ENCODE measurements around the gene RNASE8. TPM values are rescaled to one million over a fixed set of nuclear protein-coding genes. Genes with fewer than 3 reads are reported as not detected.

Gene RNASE8
- total RNA-seq, 1 donor from 2014 or later, result not detected

- Histone ChIP-seq H3K4me3 (peak within 1 kb of the TSS; percentile 62), H3K27ac (peak within 1 kb of the TSS; percentile 83), H3K9me3 (no peaks in the 10 kb centered on the region), H3K36me3 (peaks cover 4% of the 10 kb centered on the region), H3K4me1 (peaks cover 30% of the 10 kb centered on the region), H3K27me3 (ENCODE audit: low read depth) (no peaks in the 10 kb centered on the region)
- intact Hi-C loops (cut with DNase I), result loop anchor here (5.0 kb wide), 1 partner anchor 76 kb away; no protein-coding TSS in a partner anchor
- DNase-seq (peak; percentile 65), ATAC-seq (peak; percentile 46 to 56)
- TF ChIP-seq, protein P1, sequence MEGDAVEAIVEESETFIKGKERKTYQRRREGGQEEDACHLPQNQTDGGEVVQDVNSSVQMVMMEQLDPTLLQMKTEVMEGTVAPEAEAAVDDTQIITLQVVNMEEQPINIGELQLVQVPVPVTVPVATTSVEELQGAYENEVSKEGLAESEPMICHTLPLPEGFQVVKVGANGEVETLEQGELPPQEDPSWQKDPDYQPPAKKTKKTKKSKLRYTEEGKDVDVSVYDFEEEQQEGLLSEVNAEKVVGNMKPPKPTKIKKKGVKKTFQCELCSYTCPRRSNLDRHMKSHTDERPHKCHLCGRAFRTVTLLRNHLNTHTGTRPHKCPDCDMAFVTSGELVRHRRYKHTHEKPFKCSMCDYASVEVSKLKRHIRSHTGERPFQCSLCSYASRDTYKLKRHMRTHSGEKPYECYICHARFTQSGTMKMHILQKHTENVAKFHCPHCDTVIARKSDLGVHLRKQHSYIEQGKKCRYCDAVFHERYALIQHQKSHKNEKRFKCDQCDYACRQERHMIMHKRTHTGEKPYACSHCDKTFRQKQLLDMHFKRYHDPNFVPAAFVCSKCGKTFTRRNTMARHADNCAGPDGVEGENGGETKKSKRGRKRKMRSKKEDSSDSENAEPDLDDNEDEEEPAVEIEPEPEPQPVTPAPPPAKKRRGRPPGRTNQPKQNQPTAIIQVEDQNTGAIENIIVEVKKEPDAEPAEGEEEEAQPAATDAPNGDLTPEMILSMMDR (IDR thresholded peaks at IDR 0.05), result no peak
Measured at GRCh38 chr14:21098076-21098891, 40.7 kb downstream of the RNASE8 start, which contains the start of gene ZNF219. TSS of gene ZNF219 (minus strand) at chr14:21098655. CDS start at chr14:21093591, 5,064 bp downstream.

- intact Hi-C loops (cut with DNase I), result loop anchor here (5.0 kb wide), 1 partner anchor 77 kb away; no protein-coding TSS in a partner anchor
- ATAC-seq, result peak in 1 of 2 donors; percentile 20
- peaks cover 30% of the 10 kb centered on the region for H3K4me1 ChIP-seq
Measured at GRCh38 chr14:21098892-21099595, 41.4 kb downstream of the RNASE8 start.

DNA sequence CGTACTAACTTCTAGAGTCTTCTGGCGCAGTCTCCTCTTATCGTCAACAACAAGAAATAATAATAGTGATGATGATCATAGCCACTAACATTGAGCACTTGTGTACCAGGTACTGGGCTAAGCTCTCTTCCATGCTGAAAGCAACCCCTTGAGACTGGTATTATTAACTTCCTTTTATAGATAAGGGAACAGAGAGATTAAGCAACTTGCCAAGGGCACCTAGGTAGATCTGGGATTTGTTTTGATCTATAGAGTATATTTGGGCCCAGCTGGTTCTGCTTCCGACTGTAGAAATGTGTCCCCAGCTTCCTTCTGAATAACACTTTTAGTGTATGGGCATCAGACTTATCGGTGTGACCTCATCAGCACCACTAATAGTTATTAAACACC, 42.0 kb downstream of the RNASE8 start:
- Histone ChIP-seq H3K9me3 (no peaks in the 10 kb centered on the region), H3K27me3 (ENCODE audit: low read depth) (no peaks in the 10 kb centered on the region), H3K4me3 (peak overlapping the region; percentile 62), H3K27ac (peak overlapping the region; percentile 83), H3K36me3 (no peaks in the 10 kb centered on the region), H3K4me1 (peaks cover 30% of the 10 kb centered on the region)
- DNase-seq, result no peak
- no peak for ATAC-seq
- TF ChIP-seq, protein P1 (IDR thresholded peaks at IDR 0.05), result no peak
- intact Hi-C loops (cut with DNase I), result loop anchor here (5.0 kb wide), 1 partner anchor 77 kb away; no protein-coding TSS in a partner anchor

More at GRCh38 chr14:21098892-21099595, 41.4 kb downstream of the RNASE8 start:
- Histone ChIP-seq H3K27me3 (ENCODE audit: low read depth) (no peaks in the 10 kb centered on the region), H3K9me3 (no peaks in the 10 kb centered on the region), H3K4me3 (peak overlapping the region; percentile 62), H3K36me3 (no peaks in the 10 kb centered on the region), H3K27ac (peak overlapping the region; percentile 83)
- TF ChIP-seq, protein P1 (IDR thresholded peaks at IDR 0.05), result no peak
- no peak for DNase-seq

DNA sequence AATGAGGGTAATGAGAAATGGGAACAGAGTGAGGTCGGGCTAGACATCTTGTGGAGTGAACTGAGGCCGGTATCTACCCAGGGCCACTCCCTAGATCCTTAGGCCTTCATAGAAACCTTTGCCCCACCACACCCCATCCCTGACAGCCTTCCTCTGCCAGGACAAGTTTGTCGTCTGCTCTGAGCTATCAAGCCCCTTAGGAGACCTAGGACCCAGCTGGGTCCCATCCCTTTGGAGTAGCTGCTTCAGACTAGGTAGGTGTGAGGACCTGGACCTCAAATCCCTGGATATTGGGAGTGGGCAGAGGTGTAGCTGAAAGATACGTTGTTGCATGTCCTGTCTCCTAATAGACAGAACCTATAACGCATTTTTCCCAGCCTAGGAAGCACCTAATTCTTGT, 43.3 kb downstream of the RNASE8 start, which contains the start of gene TMEM253:
Gene TMEM253, plus strand, starts transcription at position 136 of the 400 bp plus-strand sequence. CDS start 278 bp downstream, outside the sequence.
- TF ChIP-seq, protein P1 (IDR thresholded peaks at IDR 0.05), result no peak

DNA sequence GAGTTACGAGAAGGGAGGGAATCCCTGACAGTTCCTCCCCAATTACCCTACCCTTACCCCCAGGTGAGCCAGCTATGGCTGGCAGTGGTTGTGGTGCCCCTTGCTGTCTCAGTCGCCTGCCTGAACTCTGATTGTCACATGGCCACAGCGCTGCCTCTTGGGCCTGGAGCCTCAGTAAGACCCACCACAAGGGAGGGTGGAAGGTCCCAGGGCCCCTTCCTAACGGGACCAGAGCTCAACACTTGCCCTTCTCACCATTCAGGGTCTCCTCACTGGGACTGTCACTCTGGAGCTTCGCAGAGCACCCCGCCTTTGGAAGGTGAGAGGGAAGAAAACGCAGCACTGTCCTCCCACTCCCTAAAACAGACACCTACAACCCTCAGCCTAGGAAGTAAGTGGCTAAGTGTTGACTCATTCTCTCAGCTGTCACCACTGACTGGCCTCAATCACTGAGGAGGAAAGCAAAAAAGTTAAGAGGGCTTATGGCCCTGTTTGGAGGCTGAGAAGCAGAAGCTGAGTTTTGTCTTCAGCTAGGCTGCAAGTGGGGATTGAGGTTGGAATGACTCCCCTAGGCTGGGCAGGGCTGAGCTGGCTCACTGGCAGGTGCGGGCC, 44.3 kb downstream of the RNASE8 start:
- intact Hi-C loops (cut with DNase I), result no loop called here
- Histone ChIP-seq H3K4me3 (no peak overlapping the region), H3K9me3 (no peaks in the 10 kb centered on the region), H3K27ac (no peak overlapping the region), H3K4me1 (peaks cover 46% of the 10 kb centered on the region), H3K36me3 (no peaks in the 10 kb centered on the region), H3K27me3 (ENCODE audit: low read depth) (no peaks in the 10 kb centered on the region)
- no peak for ATAC-seq
- TF ChIP-seq, protein P1 (IDR thresholded peaks at IDR 0.05), result no peak
- DNase-seq, result no peak

More for the DNA sequence above, 43.3 kb downstream of the RNASE8 start, which contains the start of gene TMEM253:
- Histone ChIP-seq H3K27ac (no peak within 1 kb of the TSS), H3K9me3 (no peaks in the 10 kb centered on the region), H3K4me3 (no peak within 1 kb of the TSS), H3K27me3 (ENCODE audit: low read depth) (no peaks in the 10 kb centered on the region), H3K36me3 (no peaks in the 10 kb centered on the region), H3K4me1 (peaks cover 36% of the 10 kb centered on the region)
- intact Hi-C loops (cut with DNase I), result no loop called here
- ATAC-seq (no peak), DNase-seq (no peak)
